NCI-H524 treated with DMSO at 0.1 percent for 48 hours (cell line): Measurements from ENCODE around the gene AREL1.

Experiments
- DNase-seq: peaks from one replicate; lab custom pipeline; 2025; lab: John Stamatoyannopoulos, UW

Gene AREL1

GRCh38 chr14:74697543-74697942 lies 15.3 kb downstream of the AREL1 start:
- no peak for DNase-seq

GRCh38 chr14:74697011-74697410 lies 15.9 kb downstream of the AREL1 start:
- DNase-seq, result no peak

GRCh38 chr14:74695406-74695805 lies 17.5 kb downstream of the AREL1 start:
- DNase-seq, result no peak

- DNase-seq, result no peak
Observed at GRCh38 chr14:74693191-74693590, 19.7 kb downstream of the AREL1 start.

GRCh38 chr14:74691456-74691855 lies 21.4 kb downstream of the AREL1 start:
- no peak for DNase-seq

GRCh38 chr14:74685921-74686678 lies 26.8 kb downstream of the AREL1 start:
- DNase-seq, result no peak

GRCh38 chr14:74685056-74685455 lies 27.8 kb downstream of the AREL1 start:
- DNase-seq, result no peak

GRCh38 chr14:74684434-74684833 lies 28.4 kb downstream of the AREL1 start:
- no peak for DNase-seq

GRCh38 chr14:74683406-74683805 lies 29.5 kb downstream of the AREL1 start:
- no peak for DNase-seq

- DNase-seq, result no peak
Observed at GRCh38 chr14:74682169-74682952, 30.5 kb downstream of the AREL1 start.

- DNase-seq, result no peak
Observed at GRCh38 chr14:74675219-74675618, 37.7 kb downstream of the AREL1 start.

- DNase-seq, result no peak
Observed at GRCh38 chr14:74673768-74674167, 39.1 kb downstream of the AREL1 start.

- no peak for DNase-seq
Observed at GRCh38 chr14:74671789-74672188, 41.1 kb downstream of the AREL1 start.

GRCh38 chr14:74670726-74671411 lies 42.0 kb downstream of the AREL1 start:
- DNase-seq, result no peak

- DNase-seq, result no peak
Observed at GRCh38 chr14:74669846-74670245, 43.0 kb downstream of the AREL1 start.

GRCh38 chr14:74669256-74669655 lies 43.6 kb downstream of the AREL1 start:
- no peak for DNase-seq

GRCh38 chr14:74667758-74668157 lies 45.1 kb downstream of the AREL1 start:
- DNase-seq, result no peak

- no peak for DNase-seq
Observed at GRCh38 chr14:74664717-74665116, 48.2 kb downstream of the AREL1 start.

GRCh38 chr14:74663884-74664283 lies 49.0 kb downstream of the AREL1 start:
- DNase-seq, result no peak

GRCh38 chr14:74661726-74662450 lies 51.0 kb downstream of the AREL1 start:
- DNase-seq, result no peak

GRCh38 chr14:74660863-74661262 lies 52.0 kb downstream of the AREL1 start:
- no peak for DNase-seq

GRCh38 chr14:74660167-74660566 lies 52.7 kb downstream of the AREL1 start:
- DNase-seq, result no peak
